DMS53 (cell line): ENCODE results near the gene IRF2BPL.

Experiments
- DNase-seq: peaks from one replicate; lab custom pipeline; 2025; lab: John Stamatoyannopoulos, UW

IRF2BPL gene

GRCh38 chr14:77053046-77053841 lies 24.7 kb upstream of the IRF2BPL start:
- DNase-seq = peak; percentile 58

GRCh38 chr14:77052281-77053044 lies 24.0 kb upstream of the IRF2BPL start:
- no peak for DNase-seq

GRCh38 chr14:77051116-77051515 lies 22.6 kb upstream of the IRF2BPL start:
- no peak for DNase-seq

GRCh38 chr14:77046721-77047120 lies 18.2 kb upstream of the IRF2BPL start:
- DNase-seq = no peak

- DNase-seq = no peak
Measured at GRCh38 chr14:77045238-77046162, 17.0 kb upstream of the IRF2BPL start.

- DNase-seq = no peak
Measured at GRCh38 chr14:77044783-77045237, 16.3 kb upstream of the IRF2BPL start.

GRCh38 chr14:77043984-77044485 lies 15.5 kb upstream of the IRF2BPL start:
- DNase-seq = no peak

- DNase-seq = no peak
Measured at GRCh38 chr14:77043177-77043983, 14.9 kb upstream of the IRF2BPL start.

GRCh38 chr14:77041881-77042545 lies 13.5 kb upstream of the IRF2BPL start:
- peak; percentile 66 for DNase-seq

- DNase-seq = peak; percentile 84
Measured at GRCh38 chr14:77040741-77041653, 12.5 kb upstream of the IRF2BPL start.

GRCh38 chr14:77040059-77040740 lies 11.7 kb upstream of the IRF2BPL start:
- DNase-seq = peak; percentile 98

- peak; percentile 58 for DNase-seq
Measured at GRCh38 chr14:77039285-77040058, 11.0 kb upstream of the IRF2BPL start.

- DNase-seq = peak; percentile 65
Measured at GRCh38 chr14:77037938-77038568, 9.5 kb upstream of the IRF2BPL start.

GRCh38 chr14:77037215-77037937 lies 8.9 kb upstream of the IRF2BPL start:
- peak; percentile 45 for DNase-seq

GRCh38 chr14:77036484-77037214 lies 8.1 kb upstream of the IRF2BPL start:
- peak; percentile 43 for DNase-seq

- DNase-seq = peak; percentile 33
Measured at GRCh38 chr14:77035267-77035666, 6.8 kb upstream of the IRF2BPL start.
